Measurements from ENCODE around the gene FBXO34.

Gene FBXO34

GRCh38 chr14:55370883-55371455 is 99.7 kb downstream of the FBXO34 start:
- no peak overlapping the region for H3K4me3 ChIP-seq (ENCODE audit: low read depth, low read length)
- in situ Hi-C loops (cut with HindIII; ENCODE audit: low sequenced_read_pairs): no loop called here
- no peak for TF ChIP-seq CTCF (IDR thresholded peaks at IDR 0.05; ENCODE audit: low read depth, low read length)
- no peak for DNase-seq (ENCODE audit: low read depth, low spot score)

- in situ Hi-C loops (cut with HindIII; ENCODE audit: low sequenced_read_pairs): no loop called here
- TF ChIP-seq CTCF (IDR thresholded peaks at IDR 0.05; ENCODE audit: low read depth, low read length): no peak
- H3K4me3 ChIP-seq (ENCODE audit: low read depth, low read length): no peak overlapping the region
- no peak for DNase-seq (ENCODE audit: low read depth, low spot score)
Measured at GRCh38 chr14:55372423-55372822, 101.2 kb downstream of the FBXO34 start.

- no peak for TF ChIP-seq CTCF (IDR thresholded peaks at IDR 0.05; ENCODE audit: low read depth, low read length)
- in situ Hi-C loops (cut with HindIII; ENCODE audit: low sequenced_read_pairs): no loop called here
- no peak overlapping the region for H3K4me3 ChIP-seq (ENCODE audit: low read depth, low read length)
- no peak for DNase-seq (ENCODE audit: low read depth, low spot score)
Measured at GRCh38 chr14:55372825-55373224, 101.6 kb downstream of the FBXO34 start.

GRCh38 chr14:55373784-55374705 is 102.8 kb downstream of the FBXO34 start:
- DNase-seq (ENCODE audit: low read depth, low spot score): peak; percentile 56
- TF ChIP-seq CTCF (IDR thresholded peaks at IDR 0.05; ENCODE audit: low read depth, low read length): no peak
- H3K4me3 ChIP-seq (ENCODE audit: low read depth, low read length): no peak overlapping the region
- in situ Hi-C loops (cut with HindIII; ENCODE audit: low sequenced_read_pairs): no loop called here

GRCh38 chr14:55374771-55375170 is 103.5 kb downstream of the FBXO34 start:
- in situ Hi-C loops (cut with HindIII; ENCODE audit: low sequenced_read_pairs): no loop called here
- no peak for TF ChIP-seq CTCF (IDR thresholded peaks at IDR 0.05; ENCODE audit: low read depth, low read length)

GRCh38 chr14:55377236-55377635 is 106.0 kb downstream of the FBXO34 start:
- no peak for DNase-seq (ENCODE audit: low read depth, low spot score)
- TF ChIP-seq CTCF (IDR thresholded peaks at IDR 0.05; ENCODE audit: low read depth, low read length): no peak
- in situ Hi-C loops (cut with HindIII; ENCODE audit: low sequenced_read_pairs): no loop called here
- H3K4me3 ChIP-seq (ENCODE audit: low read depth, low read length): no peak overlapping the region

More at GRCh38 chr14:55374771-55375170, 103.5 kb downstream of the FBXO34 start:
- DNase-seq (ENCODE audit: low read depth, low spot score): no peak
- H3K4me3 ChIP-seq (ENCODE audit: low read depth, low read length): no peak overlapping the region
